HG03175 (cell line): ENCODE data around the gene SREBF2.
"Not testable (repeated sequence)": the region's sequence is repeated elsewhere in the genome, so short reads cannot be mapped to it uniquely, and the experiment has no call there.

Source experiments
- ATAC-seq: cut with Tn5 transposase; IDR thresholded peaks from one replicate; pipeline ENCODE4 v1.9.1; 2021; ENCODE audit warnings: mild to moderate bottlenecking, moderate library complexity; ENCODE audit not compliant: unreplicated experiment

The SREBF2 gene

GRCh38 chr22:41939981-41940831 lies 107.3 kb downstream of the SREBF2 start:
- peak; percentile 61 for ATAC-seq

- ATAC-seq, result peak; percentile 31
Measured at GRCh38 chr22:41940832-41941765, 108.2 kb downstream of the SREBF2 start.

- ATAC-seq, result no peak
Measured at GRCh38 chr22:41943661-41944209, 110.8 kb downstream of the SREBF2 start.

- peak; percentile 81 for ATAC-seq
Measured at GRCh38 chr22:41946629-41947423, 113.9 kb downstream of the SREBF2 start, which contains the start of gene CENPM. Gene CENPM, minus strand, starts transcription at chr22:41947152. Its CDS starts 76 bp downstream, at chr22:41947076.

- no peak for ATAC-seq
Measured at GRCh38 chr22:41947424-41948080, 114.6 kb downstream of the SREBF2 start.

- ATAC-seq, result no peak
Measured at GRCh38 chr22:41948142-41948541, 115.2 kb downstream of the SREBF2 start.

GRCh38 chr22:41948928-41949296 lies 116.0 kb downstream of the SREBF2 start:
- not testable (repeated sequence) for ATAC-seq

- ATAC-seq, result no peak
Measured at GRCh38 chr22:41949297-41949965, 116.5 kb downstream of the SREBF2 start.

GRCh38 chr22:41951898-41952474 lies 119.1 kb downstream of the SREBF2 start, which contains the start of gene SMIM45:
Gene SMIM45, plus strand, starts transcription at chr22:41952150.
- ATAC-seq, result no peak

- no peak for ATAC-seq
Measured at GRCh38 chr22:41952713-41953112, 119.8 kb downstream of the SREBF2 start.
